HG02571 (cell line): ENCODE results near the gene FIZ1.
A peak's percentile ranks its signal among the peaks of the same experiment; 100 is the strongest.

Source experiments
- ATAC-seq: cut with Tn5 transposase; IDR thresholded peaks from one replicate; pipeline ENCODE4 v1.9.1; 2021; ENCODE audit warnings: mild to moderate bottlenecking, moderate library complexity; ENCODE audit not compliant: unreplicated experiment

The FIZ1 gene

GRCh38 chr19:55599468-55599841 is at the start of gene FIZ1:
Gene FIZ1, minus strand, starts transcription at chr19:55599517. Its CDS starts 1,652 bp downstream, at chr19:55597865.
- peak; percentile 47 for ATAC-seq

- no peak for ATAC-seq
These were observed 49.4 kb upstream of the FIZ1 start for GRCh38 chr19:55648585-55649267.

GRCh38 chr19:55647732-55648584 is 48.6 kb upstream of the FIZ1 start, which contains the start of gene CCDC106:
Gene CCDC106, plus strand, starts transcription at chr19:55648212. Its CDS starts 835 bp downstream, at chr19:55649047.
- ATAC-seq, result no peak

- ATAC-seq, result no peak
These were observed 47.8 kb upstream of the FIZ1 start for GRCh38 chr19:55646889-55647731.

- no peak for ATAC-seq
These were observed 46.2 kb upstream of the FIZ1 start for GRCh38 chr19:55645512-55645881.

- ATAC-seq, result no peak
These were observed 45.7 kb upstream of the FIZ1 start for GRCh38 chr19:55644842-55645511.

- ATAC-seq, result no peak
These were observed 45.0 kb upstream of the FIZ1 start for GRCh38 chr19:55644191-55644833.

- ATAC-seq, result no peak
These were observed 44.5 kb upstream of the FIZ1 start for GRCh38 chr19:55643887-55644176.

- no peak for ATAC-seq
These were observed 43.9 kb upstream of the FIZ1 start, which contains the start of gene ZNF581 for GRCh38 chr19:55643003-55643886. Gene ZNF581, plus strand, starts transcription at chr19:55643649. Its CDS starts 923 bp downstream, at chr19:55644572.

GRCh38 chr19:55642153-55643002 is 43.1 kb upstream of the FIZ1 start:
- ATAC-seq, result no peak

- no peak for ATAC-seq
These were observed 42.3 kb upstream of the FIZ1 start for GRCh38 chr19:55641426-55642152.

- peak; percentile 32 for ATAC-seq
These were observed 41.5 kb upstream of the FIZ1 start, which contains the start of gene ZNF580 for GRCh38 chr19:55640577-55641425. Gene ZNF580, plus strand, starts transcription at chr19:55641002. Its CDS starts 1,507 bp downstream, at chr19:55642509.

- no peak for ATAC-seq
These were observed 40.8 kb upstream of the FIZ1 start for GRCh38 chr19:55640043-55640576.

GRCh38 chr19:55638864-55639359 is 39.6 kb upstream of the FIZ1 start:
- no peak for ATAC-seq

- no peak for ATAC-seq
These were observed 38.2 kb upstream of the FIZ1 start for GRCh38 chr19:55637534-55637933.

- ATAC-seq, result no peak
These were observed 37.4 kb upstream of the FIZ1 start for GRCh38 chr19:55636723-55637122.
